ENCODE results near the gene UHRF1.

UHRF1 gene

GRCh38 chr19:4986056-4986455 is 76.8 kb downstream of the UHRF1 start:
- no peak for TF ChIP-seq CTCF (conservative IDR thresholded peaks at IDR 0.05; ENCODE audit: low read depth, low read length)
- Histone ChIP-seq H2AFZ (ENCODE audit: low read depth) (no peak overlapping the region), H3K4me1 (ENCODE audit: low read depth, poor library complexity, severe bottlenecking) (no peaks in the 10 kb centered on the region), H4K20me1 (ENCODE audit: insufficient read depth) (no peaks in the 10 kb centered on the region), H3K4me3 (IDR thresholded peaks at IDR 0.05; ENCODE audit: insufficient read depth, low read depth, low read length) (no peak overlapping the region), H3K4me2 (no peak overlapping the region), H3K27me3 (ENCODE audit: insufficient read depth, low read depth) (no peaks in the 10 kb centered on the region), H3K36me3 (ENCODE audit: insufficient read depth) (no peaks in the 10 kb centered on the region), H3K9ac (no peak overlapping the region), H3K27ac (no peak overlapping the region), H3K79me2 (ENCODE audit: insufficient read depth, low read depth) (peaks cover 6% of the 10 kb centered on the region; the same call in 1 of the 2 replicates)

GRCh38 chr19:4986471-4986891 is 77.2 kb downstream of the UHRF1 start:
- Histone ChIP-seq H2AFZ (ENCODE audit: low read depth) (no peak overlapping the region), H3K36me3 (ENCODE audit: insufficient read depth) (no peaks in the 10 kb centered on the region), H3K79me2 (ENCODE audit: insufficient read depth, low read depth) (peaks cover 9% of the 10 kb centered on the region; the same call in 1 of the 2 replicates), H4K20me1 (ENCODE audit: insufficient read depth) (no peaks in the 10 kb centered on the region), H3K27ac (no peak overlapping the region), H3K4me3 (IDR thresholded peaks at IDR 0.05; ENCODE audit: insufficient read depth, low read depth, low read length) (no peak overlapping the region), H3K4me2 (no peak overlapping the region), H3K4me1 (ENCODE audit: low read depth, poor library complexity, severe bottlenecking) (no peaks in the 10 kb centered on the region), H3K9ac (no peak overlapping the region), H3K27me3 (ENCODE audit: insufficient read depth, low read depth) (no peaks in the 10 kb centered on the region)
- TF ChIP-seq CTCF (conservative IDR thresholded peaks at IDR 0.05; ENCODE audit: low read depth, low read length): no peak

- no peak overlapping the region for H3K9ac ChIP-seq
- TF ChIP-seq CTCF (conservative IDR thresholded peaks at IDR 0.05; ENCODE audit: low read depth, low read length): no peak
- no peak overlapping the region for H2AFZ ChIP-seq (ENCODE audit: low read depth)
- no peaks in the 10 kb centered on the region for H3K27me3 ChIP-seq (ENCODE audit: insufficient read depth, low read depth)
- H3K4me1 ChIP-seq (ENCODE audit: low read depth, poor library complexity, severe bottlenecking): no peaks in the 10 kb centered on the region
- H3K79me2 ChIP-seq (ENCODE audit: insufficient read depth, low read depth): peaks cover 14% of the 10 kb centered on the region; the same call in 1 of the 2 replicates
- no peaks in the 10 kb centered on the region for H4K20me1 ChIP-seq (ENCODE audit: insufficient read depth)
- no peak overlapping the region for H3K4me2 ChIP-seq
- H3K36me3 ChIP-seq (ENCODE audit: insufficient read depth): no peaks in the 10 kb centered on the region
- no peak overlapping the region for H3K4me3 ChIP-seq (IDR thresholded peaks at IDR 0.05; ENCODE audit: insufficient read depth, low read depth, low read length)
- no peak overlapping the region for H3K27ac ChIP-seq
Observed at GRCh38 chr19:4987256-4987655, 78.0 kb downstream of the UHRF1 start.

GRCh38 chr19:4987692-4988370 is 78.5 kb downstream of the UHRF1 start:
- H3K9ac ChIP-seq: no peak overlapping the region
- H2AFZ ChIP-seq (ENCODE audit: low read depth): no peak overlapping the region
- H3K36me3 ChIP-seq (ENCODE audit: insufficient read depth): no peaks in the 10 kb centered on the region
- H3K4me1 ChIP-seq (ENCODE audit: low read depth, poor library complexity, severe bottlenecking): no peaks in the 10 kb centered on the region
- no peaks in the 10 kb centered on the region for H3K27me3 ChIP-seq (ENCODE audit: insufficient read depth, low read depth)
- H3K4me2 ChIP-seq: no peak overlapping the region
- H4K20me1 ChIP-seq (ENCODE audit: insufficient read depth): no peaks in the 10 kb centered on the region
- peaks cover 14% of the 10 kb centered on the region; the same call in 1 of the 2 replicates for H3K79me2 ChIP-seq (ENCODE audit: insufficient read depth, low read depth)
- H3K27ac ChIP-seq: no peak overlapping the region
- no peak overlapping the region for H3K4me3 ChIP-seq (IDR thresholded peaks at IDR 0.05; ENCODE audit: insufficient read depth, low read depth, low read length)
- no peak for TF ChIP-seq CTCF (conservative IDR thresholded peaks at IDR 0.05; ENCODE audit: low read depth, low read length)
